Adipose tissue (tissue), 3 donors: Measurements from ENCODE around the gene LHB. TPM values are rescaled to one million over a fixed set of nuclear protein-coding genes. Genes with fewer than 3 reads are reported as not detected.
"Not testable (repeated sequence)": the region's sequence is repeated elsewhere in the genome, so short reads cannot be mapped to it uniquely, and the experiment has no call there.

Source experiments
- H3K27ac ChIP-seq: one replicate; pipeline ENCODE4 v1.5.1; 2013; ENCODE audit warnings: low read depth, low read length
- WGBS, 3 donors: extraction: QIAGEN DNeasy Blood & Tissue Kit; methylation state at CpG; one replicate each; pipeline ENCODE4 v1.1.7; 2013; 5-methylcytosine and 5-hydroxymethylcytosine counted together
- polyA plus RNA-seq, 3 donors: library from polyadenylated mRNA; stranded (reverse); fragments of 200-250 nt; gene quantifications; one replicate each; pipeline ENCODE4 v1.2.3, GENCODE V29; 2013
- donor health status: healthy with polysubstance abuse.
- donor health status: Bipolar disorder and iron deficiency.
- donor health status: healthy.

The LHB gene
- polyA plus RNA-seq, 3 donors = 0.36 to 0.62 TPM; not detected in 1

GRCh38 chr19:49042177-49042576, 25.3 kb upstream of the LHB start:
- no peak overlapping the region for H3K27ac ChIP-seq
- 65 to 83% (median 81%) methylated on average over 17 of the region's 17 CpGs for WGBS, 3 donors

- 66 to 71% (median 69%) methylated on average over 6 to 9 of the region's 9 CpGs for WGBS, 3 donors
- H3K27ac ChIP-seq = not testable (repeated sequence)
These were observed 22.8 kb upstream of the LHB start for GRCh38 chr19:49039736-49040135.

- WGBS, 3 donors = 80 to 90% (median 87%) methylated on average over 26 of the region's 26 CpGs
- not testable (repeated sequence) for H3K27ac ChIP-seq
These were observed 21.8 kb upstream of the LHB start for GRCh38 chr19:49038557-49039276.

- not testable (repeated sequence) for H3K27ac ChIP-seq
- 79 to 93% (median 90%) methylated on average over 5 to 6 of the region's 8 CpGs for WGBS, 3 donors
These were observed 21.2 kb upstream of the LHB start for GRCh38 chr19:49038111-49038510.

- WGBS, 3 donors = 50 to 67% (median 51%) methylated on average over 12 to 18 of the region's 18 CpGs
- not testable (repeated sequence) for H3K27ac ChIP-seq
These were observed 19.9 kb upstream of the LHB start, which contains the start of gene CGB1 for GRCh38 chr19:49036815-49037214. TSS of gene CGB1 (minus strand) at chr19:49036895. CDS start at chr19:49036711, 184 bp downstream.

GRCh38 chr19:49031642-49032301, 14.9 kb upstream of the LHB start, which contains the start of gene CGB2:
TSS of gene CGB2 (plus strand) at chr19:49031890. CDS start at chr19:49032096, 206 bp downstream.
- 23 to 25% (median 23%) methylated on average over 25 to 28 of the region's 28 CpGs for WGBS, 3 donors

GRCh38 chr19:49030323-49030722, 13.4 kb upstream of the LHB start:
- not testable (repeated sequence) for H3K27ac ChIP-seq
- 90 to 93% (median 91%) methylated on average over 3 to 6 of the region's 8 CpGs for WGBS, 3 donors

More at GRCh38 chr19:49031642-49032301, 14.9 kb upstream of the LHB start, which contains the start of gene CGB2:
- not testable (repeated sequence) for H3K27ac ChIP-seq

GRCh38 chr19:49029749-49030148, 12.9 kb upstream of the LHB start:
- not testable (repeated sequence) for H3K27ac ChIP-seq
- WGBS, 3 donors = 80 to 88% (median 84%) methylated on average over 12 to 14 of the region's 14 CpGs

- H3K27ac ChIP-seq = not testable (repeated sequence)
- WGBS, 3 donors = 83 to 84% methylated on average over 3 to 9 of the region's 9 CpGs; no CpG with 5 or more reads in 1 of the 3 donors
These were observed 11.8 kb upstream of the LHB start for GRCh38 chr19:49028686-49029085.

GRCh38 chr19:49025599-49025998, 8.7 kb upstream of the LHB start:
- 85 to 90% (median 85%) methylated on average over 23 of the region's 23 CpGs for WGBS, 3 donors
- H3K27ac ChIP-seq = not testable (repeated sequence)

- WGBS, 3 donors = 77 to 89% (median 86%) methylated on average over 3 to 4 of the region's 6 CpGs
- not testable (repeated sequence) for H3K27ac ChIP-seq
These were observed 8.2 kb upstream of the LHB start for GRCh38 chr19:49025088-49025487.

- H3K27ac ChIP-seq = not testable (repeated sequence)
- 45 to 70% (median 66%) methylated on average over 9 to 13 of the region's 15 CpGs for WGBS, 3 donors
These were observed 7.3 kb upstream of the LHB start, which contains the start of gene CGB3 for GRCh38 chr19:49024233-49024632. TSS of gene CGB3 (minus strand) at chr19:49024333. CDS start at chr19:49023971, 362 bp downstream.

GRCh38 chr19:49022116-49022515, 5.2 kb upstream of the LHB start:
- WGBS, 3 donors = 89 to 94% (median 91%) methylated on average over 9 of the region's 9 CpGs

GRCh38 chr19:49020931-49021895, 4.3 kb upstream of the LHB start:
- WGBS, 3 donors = 36 to 53% (median 40%) methylated on average over 16 of the region's 16 CpGs

More at GRCh38 chr19:49022116-49022515, 5.2 kb upstream of the LHB start:
- no peak overlapping the region for H3K27ac ChIP-seq

GRCh38 chr19:49020342-49020741, 3.5 kb upstream of the LHB start:
- 33 to 77% (median 62%) methylated on average over 11 of the region's 11 CpGs for WGBS, 3 donors
- H3K27ac ChIP-seq = no peak overlapping the region

More at GRCh38 chr19:49020931-49021895, 4.3 kb upstream of the LHB start:
- H3K27ac ChIP-seq = no peak overlapping the region

- 10 to 16% (median 15%) methylated on average over 41 of the region's 41 CpGs for WGBS, 3 donors
- no peak overlapping the region for H3K27ac ChIP-seq
These were observed 2.5 kb upstream of the LHB start for GRCh38 chr19:49019242-49019932.

GRCh38 chr19:49018388-49019241, 1.7 kb upstream of the LHB start:
- not testable (repeated sequence) for H3K27ac ChIP-seq
- WGBS, 3 donors = 1 to 9% (median 3%) methylated on average over 43 to 50 of the region's 50 CpGs
